ENCODE results near the gene FYCO1. TPM values are rescaled to one million over a fixed set of nuclear protein-coding genes. Genes with fewer than 3 reads are reported as not detected.
A peak's percentile ranks its signal among the peaks of the same experiment; 100 is the strongest.

FYCO1 gene
- total RNA-seq, 1 donor from 2014 or later: 26.7 TPM

GRCh38 chr3:45929042-45929679 is 66.5 kb downstream of the FYCO1 start:
- DNase-seq (ENCODE audit: low read depth): no peak
- Histone ChIP-seq H3K4me3 (ENCODE audit: low read depth, low read length) (no peak overlapping the region), H3K36me3 (ENCODE audit: control insufficient read depth, insufficient read depth, low read length) (peaks cover 2% of the 10 kb centered on the region), H3K27me3 (ENCODE audit: control insufficient read depth, insufficient read depth, low read length) (no peaks in the 10 kb centered on the region)
- TF ChIP-seq, protein P1, sequence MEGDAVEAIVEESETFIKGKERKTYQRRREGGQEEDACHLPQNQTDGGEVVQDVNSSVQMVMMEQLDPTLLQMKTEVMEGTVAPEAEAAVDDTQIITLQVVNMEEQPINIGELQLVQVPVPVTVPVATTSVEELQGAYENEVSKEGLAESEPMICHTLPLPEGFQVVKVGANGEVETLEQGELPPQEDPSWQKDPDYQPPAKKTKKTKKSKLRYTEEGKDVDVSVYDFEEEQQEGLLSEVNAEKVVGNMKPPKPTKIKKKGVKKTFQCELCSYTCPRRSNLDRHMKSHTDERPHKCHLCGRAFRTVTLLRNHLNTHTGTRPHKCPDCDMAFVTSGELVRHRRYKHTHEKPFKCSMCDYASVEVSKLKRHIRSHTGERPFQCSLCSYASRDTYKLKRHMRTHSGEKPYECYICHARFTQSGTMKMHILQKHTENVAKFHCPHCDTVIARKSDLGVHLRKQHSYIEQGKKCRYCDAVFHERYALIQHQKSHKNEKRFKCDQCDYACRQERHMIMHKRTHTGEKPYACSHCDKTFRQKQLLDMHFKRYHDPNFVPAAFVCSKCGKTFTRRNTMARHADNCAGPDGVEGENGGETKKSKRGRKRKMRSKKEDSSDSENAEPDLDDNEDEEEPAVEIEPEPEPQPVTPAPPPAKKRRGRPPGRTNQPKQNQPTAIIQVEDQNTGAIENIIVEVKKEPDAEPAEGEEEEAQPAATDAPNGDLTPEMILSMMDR (IDR thresholded peaks at IDR 0.05; ENCODE audit: insufficient read depth, low read length, poor library complexity, severe bottlenecking): peak; percentile 83

GRCh38 chr3:45927881-45928280 is 67.7 kb downstream of the FYCO1 start:
- Histone ChIP-seq H3K27me3 (ENCODE audit: control insufficient read depth, insufficient read depth, low read length) (no peaks in the 10 kb centered on the region), H3K4me3 (ENCODE audit: low read depth, low read length) (no peak overlapping the region), H3K36me3 (ENCODE audit: control insufficient read depth, insufficient read depth, low read length) (peaks cover 2% of the 10 kb centered on the region)
- no peak for DNase-seq (ENCODE audit: low read depth)
- TF ChIP-seq, protein P1 (IDR thresholded peaks at IDR 0.05; ENCODE audit: insufficient read depth, low read length, poor library complexity, severe bottlenecking): no peak

- DNase-seq (ENCODE audit: low read depth): peak; percentile 42
- Histone ChIP-seq H3K4me3 (ENCODE audit: low read depth, low read length) (no peak overlapping the region), H3K36me3 (ENCODE audit: control insufficient read depth, insufficient read depth, low read length) (peaks cover 2% of the 10 kb centered on the region), H3K27me3 (ENCODE audit: control insufficient read depth, insufficient read depth, low read length) (no peaks in the 10 kb centered on the region)
- TF ChIP-seq, protein P1 (IDR thresholded peaks at IDR 0.05; ENCODE audit: insufficient read depth, low read length, poor library complexity, severe bottlenecking): no peak
These were observed 71.9 kb downstream of the FYCO1 start for GRCh38 chr3:45923755-45924154.

- TF ChIP-seq, protein P1 (IDR thresholded peaks at IDR 0.05; ENCODE audit: insufficient read depth, low read length, poor library complexity, severe bottlenecking): no peak
- no peaks in the 10 kb centered on the region for H3K27me3 ChIP-seq (ENCODE audit: control insufficient read depth, insufficient read depth, low read length)
- no peak for DNase-seq (ENCODE audit: low read depth)
- peaks cover 2% of the 10 kb centered on the region for H3K36me3 ChIP-seq (ENCODE audit: control insufficient read depth, insufficient read depth, low read length)
- no peak overlapping the region for H3K4me3 ChIP-seq (ENCODE audit: low read depth, low read length)
These were observed 72.6 kb downstream of the FYCO1 start for GRCh38 chr3:45922950-45923590.

GRCh38 chr3:45922039-45922326 is 73.6 kb downstream of the FYCO1 start:
- Histone ChIP-seq H3K27me3 (ENCODE audit: control insufficient read depth, insufficient read depth, low read length) (no peaks in the 10 kb centered on the region), H3K4me3 (ENCODE audit: low read depth, low read length) (no peak overlapping the region), H3K36me3 (ENCODE audit: control insufficient read depth, insufficient read depth, low read length) (no peaks in the 10 kb centered on the region)
- TF ChIP-seq, protein P1 (IDR thresholded peaks at IDR 0.05; ENCODE audit: insufficient read depth, low read length, poor library complexity, severe bottlenecking): no peak
- no peak for DNase-seq (ENCODE audit: low read depth)
